ENCODE measurements around the gene GPR15.

The GPR15 gene

DNA sequence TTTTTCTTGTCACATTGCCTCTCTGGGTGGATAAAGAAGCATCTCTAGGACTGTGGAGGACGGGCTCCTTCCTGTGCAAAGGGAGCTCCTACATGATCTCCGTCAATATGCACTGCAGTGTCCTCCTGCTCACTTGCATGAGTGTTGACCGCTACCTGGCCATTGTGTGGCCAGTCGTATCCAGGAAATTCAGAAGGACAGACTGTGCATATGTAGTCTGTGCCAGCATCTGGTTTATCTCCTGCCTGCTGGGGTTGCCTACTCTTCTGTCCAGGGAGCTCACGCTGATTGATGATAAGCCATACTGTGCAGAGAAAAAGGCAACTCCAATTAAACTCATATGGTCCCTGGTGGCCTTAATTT lies 478 bp downstream of the GPR15 start:
- DNase-seq, result no peak

DNA sequence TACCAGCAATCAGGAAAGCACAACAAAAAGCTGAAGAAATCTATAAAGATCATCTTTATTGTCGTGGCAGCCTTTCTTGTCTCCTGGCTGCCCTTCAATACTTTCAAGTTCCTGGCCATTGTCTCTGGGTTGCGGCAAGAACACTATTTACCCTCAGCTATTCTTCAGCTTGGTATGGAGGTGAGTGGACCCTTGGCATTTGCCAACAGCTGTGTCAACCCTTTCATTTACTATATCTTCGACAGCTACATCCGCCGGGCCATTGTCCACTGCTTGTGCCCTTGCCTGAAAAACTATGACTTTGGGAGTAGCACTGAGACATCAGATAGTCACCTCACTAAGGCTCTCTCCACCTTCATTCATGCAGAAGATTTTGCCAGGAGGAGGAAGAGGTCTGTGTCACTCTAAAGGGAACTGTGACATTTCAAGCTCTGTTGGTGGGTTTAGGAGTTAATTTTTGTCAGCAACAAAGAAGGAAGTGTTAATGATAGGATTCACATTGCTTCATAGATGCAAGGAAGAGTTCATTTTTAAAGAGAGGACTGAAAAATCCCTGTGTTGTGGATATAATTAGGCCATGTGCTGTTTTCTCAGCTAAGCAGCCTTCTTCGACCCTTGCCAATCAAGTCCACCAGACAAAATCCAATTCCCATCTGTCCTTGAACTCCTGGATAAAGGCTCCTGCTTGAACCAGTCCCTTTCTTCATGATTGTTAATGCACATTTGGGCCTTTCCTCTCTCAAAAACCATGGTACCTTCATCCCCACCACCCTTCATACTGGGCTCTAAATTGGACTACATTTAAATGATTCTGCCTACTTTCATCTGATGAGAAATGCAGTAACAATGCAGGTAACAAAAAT lies 1.2 kb downstream of the GPR15 start:
- no peak for DNase-seq

- DNase-seq, result no peak
Measured at GRCh38 chr3:98534168-98534567, 2.4 kb downstream of the GPR15 start.

GRCh38 chr3:98534734-98535133 lies 3.0 kb downstream of the GPR15 start:
- DNase-seq, result no peak

DNA sequence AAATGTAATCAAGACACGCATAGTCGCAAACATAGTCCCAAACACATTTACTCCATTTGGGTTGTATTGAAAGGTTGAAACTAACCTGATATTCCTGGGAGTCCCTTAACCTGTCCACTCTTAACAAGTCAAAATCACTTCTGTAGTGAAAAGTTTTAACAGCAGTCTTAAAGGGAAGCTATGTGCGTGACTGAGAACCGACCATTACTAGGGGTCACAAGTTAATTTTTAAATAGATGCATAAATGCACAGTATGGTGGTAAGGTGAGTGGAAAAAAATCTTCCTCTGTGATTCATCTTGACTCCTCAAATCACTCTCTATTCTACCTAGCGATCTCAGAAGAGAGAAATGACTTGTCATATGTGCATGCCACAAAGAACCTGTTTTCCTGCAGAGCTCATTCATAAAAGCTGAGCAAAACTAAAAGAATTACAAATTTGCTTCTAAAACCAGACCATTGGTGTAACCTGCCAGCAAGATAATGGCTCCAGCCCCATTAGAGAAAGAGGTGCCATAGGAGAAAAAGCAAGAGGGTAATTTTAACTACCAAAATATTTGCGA lies 4.8 kb downstream of the GPR15 start:
- no peak for DNase-seq

- no peak for DNase-seq
Measured at GRCh38 chr3:98540346-98540745, 8.6 kb downstream of the GPR15 start.

GRCh38 chr3:98541695-98542094 lies 9.9 kb downstream of the GPR15 start:
- DNase-seq, result no peak

DNA sequence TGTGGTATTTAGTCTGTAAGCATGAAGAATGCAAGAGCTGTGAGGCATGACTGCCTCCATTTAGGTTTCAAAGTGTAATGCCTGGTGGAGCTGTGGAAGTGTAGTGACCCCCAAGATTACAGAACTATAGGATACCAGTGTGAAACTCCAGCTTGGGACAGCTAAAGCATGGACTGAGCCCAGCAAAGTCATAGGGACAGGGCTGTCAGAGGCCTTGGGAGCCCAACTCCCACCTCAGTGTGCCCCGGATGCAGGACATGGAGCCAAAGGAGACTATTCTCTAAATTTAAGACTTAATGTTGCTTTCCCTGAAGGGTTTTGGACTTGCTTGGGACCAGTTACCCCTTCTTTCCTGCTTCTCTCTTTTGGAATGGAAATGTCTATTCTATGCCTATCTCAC lies 10.8 kb downstream of the GPR15 start:
- no peak for DNase-seq

GRCh38 chr3:98545940-98546339 lies 14.2 kb downstream of the GPR15 start:
- no peak for DNase-seq

GRCh38 chr3:98548544-98548943 lies 16.8 kb downstream of the GPR15 start:
- DNase-seq, result no peak

GRCh38 chr3:98550833-98551232 lies 19.1 kb downstream of the GPR15 start:
- no peak for DNase-seq

GRCh38 chr3:98551236-98551635 lies 19.5 kb downstream of the GPR15 start:
- no peak for DNase-seq

DNA sequence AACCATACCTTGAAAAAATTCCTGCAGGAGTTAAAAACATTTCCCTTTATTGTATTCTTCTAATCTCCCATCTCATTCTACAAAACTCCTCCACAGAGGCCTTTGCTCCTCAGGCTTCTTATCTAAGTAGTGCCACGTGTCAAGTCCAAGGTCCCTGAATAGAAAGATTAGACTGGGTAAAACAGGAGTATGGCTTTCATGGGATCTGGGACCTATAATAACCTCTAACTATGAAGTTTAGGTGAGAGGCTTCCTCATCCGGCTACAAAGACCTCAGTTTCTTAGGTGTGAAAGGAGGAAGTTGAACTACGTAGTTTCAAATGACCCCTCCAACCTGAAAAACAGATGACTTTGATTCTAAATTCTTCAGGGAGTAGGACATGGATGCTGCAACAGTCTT lies 20.0 kb downstream of the GPR15 start:
- DNase-seq, result no peak

GRCh38 chr3:98552232-98553020 lies 20.6 kb downstream of the GPR15 start:
- no peak for DNase-seq

DNA sequence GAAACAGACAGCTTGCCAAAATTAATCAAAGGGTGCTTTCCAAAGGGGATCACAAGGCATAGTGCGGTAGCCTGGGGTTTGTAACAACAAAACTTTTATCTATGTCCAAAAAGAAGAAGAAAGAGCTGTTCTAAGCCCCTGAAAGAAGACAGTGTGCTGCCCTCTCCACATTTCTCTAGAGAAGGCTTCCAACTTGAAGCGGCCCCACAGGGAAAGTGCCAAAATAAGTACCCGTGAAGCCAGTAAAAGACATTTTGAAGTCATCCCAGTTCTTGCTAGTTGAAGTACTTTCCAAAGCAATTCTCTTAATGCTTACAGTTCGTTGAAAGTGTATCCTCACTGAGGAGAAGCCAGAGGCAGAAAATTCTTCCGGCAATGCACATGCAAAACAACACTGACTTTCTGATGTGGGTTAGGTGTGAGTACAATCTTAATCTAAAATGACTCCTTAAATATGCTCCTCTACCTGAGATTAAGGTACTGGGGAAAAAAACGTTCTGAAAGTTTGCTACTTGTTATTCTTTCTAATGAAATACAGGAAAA lies 21.3 kb downstream of the GPR15 start:
- no peak for DNase-seq

GRCh38 chr3:98553753-98554152 lies 22.0 kb downstream of the GPR15 start:
- no peak for DNase-seq

- no peak for DNase-seq
Measured at GRCh38 chr3:98554580-98554979, 22.8 kb downstream of the GPR15 start.

GRCh38 chr3:98555025-98555379 lies 23.2 kb downstream of the GPR15 start:
- no peak for DNase-seq

DNA sequence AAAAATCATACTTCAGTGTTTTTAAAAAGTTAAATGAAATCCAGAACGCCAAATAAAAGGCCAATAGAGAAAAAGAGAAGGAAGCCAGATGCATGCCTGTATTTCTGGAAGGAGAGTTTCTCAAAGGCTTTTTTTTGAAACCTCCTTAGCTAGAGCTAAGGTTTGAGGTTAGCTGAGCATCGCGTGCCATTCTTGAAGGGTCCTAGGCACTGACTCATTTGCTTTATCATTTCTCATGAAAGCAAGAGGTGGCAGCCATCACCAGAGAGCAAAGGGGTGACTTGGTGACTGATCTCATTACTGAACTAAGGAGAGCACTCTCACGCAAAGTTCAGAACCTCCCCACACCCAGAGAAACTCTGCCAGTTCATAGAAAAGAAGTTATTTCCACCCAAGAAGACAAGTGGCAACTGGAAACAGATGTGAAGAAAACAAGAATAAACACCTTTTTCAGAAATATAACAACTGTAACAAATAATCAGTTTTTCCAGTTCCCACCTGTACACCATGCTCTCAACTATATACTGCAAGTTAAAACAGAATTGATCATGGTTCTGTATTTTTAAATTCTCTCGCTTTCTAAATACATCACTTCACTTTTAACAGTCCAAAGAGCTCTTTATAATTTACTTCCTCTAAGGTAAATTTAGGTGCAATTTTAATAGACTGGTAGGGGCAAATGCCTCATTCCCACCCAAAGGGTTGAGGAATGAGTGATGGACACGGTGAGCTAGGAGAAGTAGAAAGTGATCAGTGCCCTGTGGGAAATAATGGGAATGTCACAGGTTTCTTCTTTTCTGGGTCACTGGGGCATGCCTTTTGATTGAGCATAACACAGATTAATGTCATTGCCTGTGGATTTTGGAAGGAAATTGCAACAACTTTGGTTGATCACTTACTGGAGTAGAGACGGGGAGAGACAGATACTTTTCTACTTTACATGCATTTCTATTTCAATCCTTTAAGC lies 24.7 kb downstream of the GPR15 start:
- DNase-seq, result no peak

- no peak for DNase-seq
Measured at GRCh38 chr3:98557324-98558010, 25.7 kb downstream of the GPR15 start.

DNA sequence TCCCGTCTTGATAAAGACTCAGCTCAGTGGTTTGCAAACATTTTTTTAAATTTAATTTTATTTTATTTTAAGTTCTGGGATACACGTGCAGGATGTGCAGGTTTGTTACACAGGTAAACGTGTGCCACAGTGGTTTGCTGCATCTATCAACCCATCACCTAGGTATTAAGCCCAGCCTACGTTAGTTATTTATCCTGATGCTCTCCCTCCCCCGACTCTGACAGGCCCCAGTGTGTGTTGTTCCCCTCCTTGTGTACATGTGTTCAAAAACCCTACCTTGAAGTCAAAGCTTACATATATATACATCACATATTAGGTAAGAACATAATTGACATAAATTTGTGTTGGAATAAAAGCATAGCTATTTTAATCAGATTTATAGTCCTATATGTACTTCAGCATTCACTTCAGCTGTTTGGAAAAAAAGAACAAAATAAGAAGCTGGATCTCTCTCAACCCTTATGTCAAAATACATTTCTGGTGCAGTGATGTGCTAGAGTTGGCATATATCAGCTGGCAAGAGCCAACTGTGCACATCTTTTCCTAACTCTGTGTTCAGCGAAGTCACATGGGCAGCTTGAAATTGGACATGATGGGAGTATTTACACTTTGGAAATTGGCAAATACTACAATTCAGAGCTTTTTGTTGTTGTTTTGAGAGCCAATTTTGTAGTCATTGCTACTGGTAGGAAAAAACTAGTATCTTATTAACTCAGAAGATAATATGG lies 26.5 kb downstream of the GPR15 start:
- DNase-seq, result no peak
